ENCODE measurements around the gene NEDD4L. TPM values are rescaled to one million over a fixed set of nuclear protein-coding genes. Genes with fewer than 3 reads are reported as not detected.

Gene NEDD4L
- total and polyA plus RNA-seq, 4 donors: 10.2 to 20.3 (median 13.2) TPM

DNA sequence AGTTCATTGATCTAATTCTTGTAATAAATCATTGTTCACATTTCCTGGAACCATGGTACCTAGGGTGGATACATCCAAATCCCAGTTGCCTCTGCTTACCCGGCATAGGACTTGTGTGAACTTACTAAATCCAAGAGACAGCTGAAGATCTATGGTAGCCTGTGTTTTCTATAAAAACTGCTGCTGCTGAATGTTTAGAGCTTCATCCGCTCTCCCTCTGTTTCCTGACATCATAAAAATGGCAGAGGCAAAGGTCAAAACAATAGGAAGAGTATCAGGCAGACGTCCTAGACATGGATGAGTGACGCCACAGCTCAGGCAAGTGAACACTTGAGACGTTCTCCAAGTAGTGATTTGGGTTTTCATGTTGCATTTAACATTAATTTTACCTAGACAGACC, 326.6 kb downstream of the NEDD4L start:
- no peak overlapping the region for H3K9ac ChIP-seq (ENCODE audit: low read depth in 1 of 2, low read length in 2 of 2)
- DNase-seq (ENCODE audit: low spot score): no peak
- TF ChIP-seq NR2F2 (IDR thresholded peaks at IDR 0.05) (no peak), FOXA1 (IDR thresholded peaks at IDR 0.05) (no peak), TAF1 (conservative IDR thresholded peaks at IDR 0.05) (no peak), RXRA (IDR thresholded peaks at IDR 0.05) (no peak), FOXA2 (IDR thresholded peaks at IDR 0.05) (no peak)
- TF ChIP-seq, protein P1, sequence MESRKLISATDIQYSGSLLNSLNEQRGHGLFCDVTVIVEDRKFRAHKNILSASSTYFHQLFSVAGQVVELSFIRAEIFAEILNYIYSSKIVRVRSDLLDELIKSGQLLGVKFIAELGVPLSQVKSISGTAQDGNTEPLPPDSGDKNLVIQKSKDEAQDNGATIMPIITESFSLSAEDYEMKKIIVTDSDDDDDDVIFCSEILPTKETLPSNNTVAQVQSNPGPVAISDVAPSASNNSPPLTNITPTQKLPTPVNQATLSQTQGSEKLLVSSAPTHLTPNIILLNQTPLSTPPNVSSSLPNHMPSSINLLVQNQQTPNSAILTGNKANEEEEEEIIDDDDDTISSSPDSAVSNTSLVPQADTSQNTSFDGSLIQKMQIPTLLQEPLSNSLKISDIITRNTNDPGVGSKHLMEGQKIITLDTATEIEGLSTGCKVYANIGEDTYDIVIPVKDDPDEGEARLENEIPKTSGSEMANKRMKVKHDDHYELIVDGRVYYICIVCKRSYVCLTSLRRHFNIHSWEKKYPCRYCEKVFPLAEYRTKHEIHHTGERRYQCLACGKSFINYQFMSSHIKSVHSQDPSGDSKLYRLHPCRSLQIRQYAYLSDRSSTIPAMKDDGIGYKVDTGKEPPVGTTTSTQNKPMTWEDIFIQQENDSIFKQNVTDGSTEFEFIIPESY (IDR thresholded peaks at IDR 0.05): no peak
- TF ChIP-seq, protein P2, sequence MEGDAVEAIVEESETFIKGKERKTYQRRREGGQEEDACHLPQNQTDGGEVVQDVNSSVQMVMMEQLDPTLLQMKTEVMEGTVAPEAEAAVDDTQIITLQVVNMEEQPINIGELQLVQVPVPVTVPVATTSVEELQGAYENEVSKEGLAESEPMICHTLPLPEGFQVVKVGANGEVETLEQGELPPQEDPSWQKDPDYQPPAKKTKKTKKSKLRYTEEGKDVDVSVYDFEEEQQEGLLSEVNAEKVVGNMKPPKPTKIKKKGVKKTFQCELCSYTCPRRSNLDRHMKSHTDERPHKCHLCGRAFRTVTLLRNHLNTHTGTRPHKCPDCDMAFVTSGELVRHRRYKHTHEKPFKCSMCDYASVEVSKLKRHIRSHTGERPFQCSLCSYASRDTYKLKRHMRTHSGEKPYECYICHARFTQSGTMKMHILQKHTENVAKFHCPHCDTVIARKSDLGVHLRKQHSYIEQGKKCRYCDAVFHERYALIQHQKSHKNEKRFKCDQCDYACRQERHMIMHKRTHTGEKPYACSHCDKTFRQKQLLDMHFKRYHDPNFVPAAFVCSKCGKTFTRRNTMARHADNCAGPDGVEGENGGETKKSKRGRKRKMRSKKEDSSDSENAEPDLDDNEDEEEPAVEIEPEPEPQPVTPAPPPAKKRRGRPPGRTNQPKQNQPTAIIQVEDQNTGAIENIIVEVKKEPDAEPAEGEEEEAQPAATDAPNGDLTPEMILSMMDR (IDR thresholded peaks at IDR 0.05; ENCODE audit: low read depth, low read length, missing input control): no peak
- H3K27me3 ChIP-seq (ENCODE audit: control insufficient read depth in 4 of 4, insufficient read depth in 4 of 4, low read length in 3 of 4): no peaks in the 10 kb centered on the region
- H3K4me1 ChIP-seq (ENCODE audit: control insufficient read depth in 4 of 4, insufficient read depth in 4 of 4, low read length in 3 of 4): no peaks in the 10 kb centered on the region
- H3K4me3 ChIP-seq (ENCODE audit: low read depth in 1 of 3, low read length in 3 of 3): no peak overlapping the region
- H3K36me3 ChIP-seq (ENCODE audit: control insufficient read depth in 4 of 4, insufficient read depth in 3 of 4, low read depth in 1 of 4, low read length in 3 of 4): peaks cover 0 to 14% (median 3%) of the 10 kb centered on the region in 4 donors
- H3K9me3 ChIP-seq (ENCODE audit: control insufficient read depth in 4 of 4, low read length in 3 of 4): no peaks in the 10 kb centered on the region
- no peak overlapping the region for H3K27ac ChIP-seq (ENCODE audit: low read depth in 1 of 2, low read length in 2 of 2)
- WGBS: 83% methylated on average over 5 of the region's 5 CpGs

DNA sequence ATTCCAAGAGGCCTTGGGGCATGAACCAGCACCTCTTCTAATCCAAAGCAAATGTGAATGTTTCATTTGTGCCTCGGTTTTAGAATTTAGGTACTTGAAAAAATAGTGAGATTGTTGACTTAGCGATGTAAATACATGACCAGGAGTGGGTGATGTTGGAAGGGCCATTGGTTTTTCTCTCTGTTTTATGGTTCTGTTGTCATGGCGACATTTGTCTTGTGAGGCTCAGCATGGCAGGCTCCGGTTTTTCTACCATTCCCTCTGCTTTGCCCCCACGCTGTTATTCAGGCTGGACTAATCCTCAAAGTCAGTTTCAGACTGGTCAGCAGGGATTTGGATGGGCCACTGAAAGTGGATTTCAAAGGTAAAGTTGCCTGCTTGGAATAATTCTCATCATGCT, 329.5 kb downstream of the NEDD4L start:
- TF ChIP-seq FOXA1 (IDR thresholded peaks at IDR 0.05) (no peak), EGR1 (IDR thresholded peaks at IDR 0.05; ENCODE audit: low read depth in 2 of 2) (no peak), JUND (IDR thresholded peaks at IDR 0.05) (no peak), HNF4G (IDR thresholded peaks at IDR 0.05) (no peak), RAD21 (IDR thresholded peaks at IDR 0.05) (no peak), GABPA (IDR thresholded peaks at IDR 0.05 in 1 of 2, conservative IDR thresholded peaks at IDR 0.05 in 1 of 2) (no peak), NR2F2 (IDR thresholded peaks at IDR 0.05) (no peak), YY1 (IDR thresholded peaks at IDR 0.05) (no peak), RXRA (IDR thresholded peaks at IDR 0.05) (no peak), FOXA2 (IDR thresholded peaks at IDR 0.05) (no peak)
- TF ChIP-seq, protein P3, sequence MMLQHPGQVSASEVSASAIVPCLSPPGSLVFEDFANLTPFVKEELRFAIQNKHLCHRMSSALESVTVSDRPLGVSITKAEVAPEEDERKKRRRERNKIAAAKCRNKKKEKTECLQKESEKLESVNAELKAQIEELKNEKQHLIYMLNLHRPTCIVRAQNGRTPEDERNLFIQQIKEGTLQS (IDR thresholded peaks at IDR 0.05): no peak
- TF ChIP-seq, protein P4, sequence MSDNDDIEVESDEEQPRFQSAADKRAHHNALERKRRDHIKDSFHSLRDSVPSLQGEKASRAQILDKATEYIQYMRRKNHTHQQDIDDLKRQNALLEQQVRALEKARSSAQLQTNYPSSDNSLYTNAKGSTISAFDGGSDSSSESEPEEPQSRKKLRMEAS (IDR thresholded peaks at IDR 0.05): no peak
- TF ChIP-seq, protein P2 (IDR thresholded peaks at IDR 0.05; ENCODE audit: low read depth, low read length, missing input control): no peak
- TF ChIP-seq, protein P1 (IDR thresholded peaks at IDR 0.05): no peak
- H3K4me1 ChIP-seq (ENCODE audit: control insufficient read depth in 4 of 4, insufficient read depth in 4 of 4, low read length in 3 of 4): no peaks in the 10 kb centered on the region
- H3K27ac ChIP-seq (ENCODE audit: low read depth in 1 of 2, low read length in 2 of 2): no peak overlapping the region
- no peak for DNase-seq (ENCODE audit: low spot score)
- 97% methylated on average over 5 of the region's 5 CpGs for WGBS
- H3K9ac ChIP-seq (ENCODE audit: low read depth in 1 of 2, low read length in 2 of 2): no peak overlapping the region
- no peaks in the 10 kb centered on the region for H3K9me3 ChIP-seq (ENCODE audit: control insufficient read depth in 4 of 4, low read length in 3 of 4)
- H3K36me3 ChIP-seq (ENCODE audit: control insufficient read depth in 4 of 4, insufficient read depth in 3 of 4, low read depth in 1 of 4, low read length in 3 of 4): peaks cover 0 to 14% (median 2%) of the 10 kb centered on the region in 4 donors
- no peak overlapping the region for H3K4me3 ChIP-seq (ENCODE audit: low read depth in 1 of 3, low read length in 3 of 3)
- H3K27me3 ChIP-seq (ENCODE audit: control insufficient read depth in 4 of 4, insufficient read depth in 4 of 4, low read length in 3 of 4): no peaks in the 10 kb centered on the region

Measured in liver (tissue), 9 donors.